ENCODE results near the gene TMEM59L.

DNA sequence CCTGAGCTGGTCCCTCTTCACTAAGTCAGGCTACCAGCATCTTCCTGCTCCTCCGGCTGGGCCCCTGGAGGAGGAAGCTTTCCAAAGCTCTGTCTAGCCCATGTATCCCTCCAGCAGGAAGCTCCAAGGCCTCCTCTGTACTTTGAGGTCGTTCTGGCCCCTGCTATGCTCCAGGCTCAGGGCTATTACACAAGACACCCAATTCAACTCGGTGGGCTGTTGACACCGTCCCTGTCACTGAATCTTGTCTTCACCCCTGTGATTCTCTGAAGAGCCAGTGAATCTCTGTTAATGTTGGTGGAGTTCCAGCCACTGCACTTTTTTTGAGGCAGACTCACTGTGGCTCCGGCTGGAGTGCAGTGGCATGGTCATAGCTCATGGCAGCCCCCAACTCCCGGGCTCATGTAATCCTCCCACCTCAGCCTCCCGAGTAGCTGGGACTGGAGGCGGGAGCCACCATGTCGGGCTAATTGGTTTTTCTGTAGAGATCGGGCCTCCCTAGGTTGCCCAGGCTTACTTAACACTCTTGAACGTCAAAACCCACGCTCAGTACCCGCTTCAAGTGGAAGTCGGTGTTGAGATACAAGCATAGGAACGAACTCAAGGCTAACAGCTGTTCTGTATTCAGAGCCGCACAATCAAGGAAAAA is 24.6 kb upstream of the TMEM59L start:
- TF ChIP-seq, protein P1, sequence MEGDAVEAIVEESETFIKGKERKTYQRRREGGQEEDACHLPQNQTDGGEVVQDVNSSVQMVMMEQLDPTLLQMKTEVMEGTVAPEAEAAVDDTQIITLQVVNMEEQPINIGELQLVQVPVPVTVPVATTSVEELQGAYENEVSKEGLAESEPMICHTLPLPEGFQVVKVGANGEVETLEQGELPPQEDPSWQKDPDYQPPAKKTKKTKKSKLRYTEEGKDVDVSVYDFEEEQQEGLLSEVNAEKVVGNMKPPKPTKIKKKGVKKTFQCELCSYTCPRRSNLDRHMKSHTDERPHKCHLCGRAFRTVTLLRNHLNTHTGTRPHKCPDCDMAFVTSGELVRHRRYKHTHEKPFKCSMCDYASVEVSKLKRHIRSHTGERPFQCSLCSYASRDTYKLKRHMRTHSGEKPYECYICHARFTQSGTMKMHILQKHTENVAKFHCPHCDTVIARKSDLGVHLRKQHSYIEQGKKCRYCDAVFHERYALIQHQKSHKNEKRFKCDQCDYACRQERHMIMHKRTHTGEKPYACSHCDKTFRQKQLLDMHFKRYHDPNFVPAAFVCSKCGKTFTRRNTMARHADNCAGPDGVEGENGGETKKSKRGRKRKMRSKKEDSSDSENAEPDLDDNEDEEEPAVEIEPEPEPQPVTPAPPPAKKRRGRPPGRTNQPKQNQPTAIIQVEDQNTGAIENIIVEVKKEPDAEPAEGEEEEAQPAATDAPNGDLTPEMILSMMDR (IDR thresholded peaks at IDR 0.05; ENCODE audit: low read depth, low read length, poor library complexity, severe bottlenecking), result no peak
- TF ChIP-seq EZH2phosphoT487 (IDR thresholded peaks at IDR 0.05; ENCODE audit: borderline replicate concordance, low read length), result no peak
